Prostate gland (tissue), 2 donors: ENCODE measurements around the gene BUD31.

Experiments used
- CTCF ChIP-seq, 4 experiments: fragments of 200-600 bp in 2 of 4; fragments of 450-650 bp in 2 of 4; sonication (generic) in 2 of 4; IDR thresholded peaks; 1 replicate in 3 of 4; 2 replicates in 1 of 4; pipeline ENCODE4 v1.5.1; 2016 to 2019; ENCODE audit warnings: antibody characterized with exemption in 4 of 4, mild to moderate bottlenecking in 2 of 4, moderate library complexity in 2 of 4
- POLR2AphosphoS5 ChIP-seq: sonication (generic); formaldehyde crosslinking; IDR thresholded peaks from one replicate; pipeline ENCODE4 v1.6.1; 2017; ENCODE audit warnings: antibody characterized with exemption

DNA sequence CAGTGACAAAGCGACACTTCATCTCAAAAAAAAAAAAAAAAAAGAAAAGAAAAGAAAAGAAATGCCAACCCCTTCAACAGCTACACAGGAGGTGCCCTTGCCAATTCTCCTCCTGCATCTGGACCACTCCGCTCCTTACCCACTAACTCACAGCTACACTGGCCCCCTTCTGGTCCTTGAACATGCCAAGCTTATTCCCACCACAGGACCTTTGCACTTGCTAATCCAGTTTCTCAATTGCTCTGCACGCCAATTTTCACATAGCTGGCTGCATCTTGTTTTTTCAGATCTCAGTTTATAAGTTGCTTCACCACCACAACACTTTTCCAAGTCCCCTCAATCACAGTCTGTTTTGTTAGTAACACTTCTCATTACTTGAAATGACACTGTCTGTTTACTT lies 5.9 kb upstream of the BUD31 start:
- TF ChIP-seq CTCF (IDR thresholded peaks at IDR 0.05) = no peak
- no peak for TF ChIP-seq POLR2AphosphoS5
